HEK293T (cell line): ENCODE measurements around the gene BET1L.

ENCODE experiments used
- CTCF ChIA-PET: fragments of 350-600 bp; formaldehyde crosslinking; extraction: SDS; loops from one replicate; lab custom pipeline; 2021; ENCODE audit warnings: antibody characterized with exemption, inconsistent platforms; lab: Yijun Ruan, JAX
- POLR2A ChIA-PET: fragments of 350-600 bp; formaldehyde crosslinking; extraction: SDS; loops from one replicate; lab custom pipeline; 2020; ENCODE audit warnings: antibody characterized with exemption, inconsistent platforms; lab: Yijun Ruan, JAX
- DNase-seq: peaks from one replicate; pipeline ENCODE4 v3.0.0; 2012; ENCODE audit warnings: mixed read lengths; ENCODE audit errors: extremely low spot score
- ARNT ChIP-seq: fragments of 450-650 bp; IDR thresholded peaks from 2 replicates; pipeline ENCODE4 v1.6.1; 2017; ENCODE audit warnings: mild to moderate bottlenecking
- BHLHE40 ChIP-seq: fragments of 450-650 bp; IDR thresholded peaks from 2 replicates; pipeline ENCODE4 v1.6.1; 2016; ENCODE audit warnings: mild to moderate bottlenecking, moderate library complexity, borderline replicate concordance
- CTBP1 ChIP-seq: fragments of 450-650 bp; IDR thresholded peaks from 2 replicates; pipeline ENCODE4 v1.6.1; 2016; ENCODE audit warnings: borderline replicate concordance
- ELF4 ChIP-seq: fragments of 450-650 bp; IDR thresholded peaks from 2 replicates; pipeline ENCODE4 v1.6.1; 2017; ENCODE audit warnings: antibody characterized with exemption
- FOXA1 ChIP-seq: fragments of 450-650 bp; IDR thresholded peaks from 2 replicates; pipeline ENCODE4 v1.6.1; 2016; ENCODE audit warnings: mild to moderate bottlenecking
- FOXK2 ChIP-seq: fragments of 450-650 bp; IDR thresholded peaks from 2 replicates; pipeline ENCODE4 v1.6.1; 2016; ENCODE audit warnings: mild to moderate bottlenecking
- FOXM1 ChIP-seq: fragments of 450-650 bp; IDR thresholded peaks from 2 replicates; pipeline ENCODE4 v1.6.1; 2017; ENCODE audit warnings: mild to moderate bottlenecking, borderline replicate concordance
- HDGF ChIP-seq: fragments of 450-650 bp; IDR thresholded peaks from 2 replicates; pipeline ENCODE4 v1.6.1; 2017; ENCODE audit warnings: antibody characterized with exemption, borderline replicate concordance
- L3MBTL2 ChIP-seq: fragments of 450-650 bp; conservative IDR thresholded peaks from 2 replicates; pipeline ENCODE4 v1.6.1; 2016; ENCODE audit warnings: mild to moderate bottlenecking
- LEF1 ChIP-seq: fragments of 450-650 bp; IDR thresholded peaks from 2 replicates; pipeline ENCODE4 v1.6.1; 2017; ENCODE audit warnings: mild to moderate bottlenecking, borderline replicate concordance
- NFRKB ChIP-seq: fragments of 450-650 bp; IDR thresholded peaks from 2 replicates; pipeline ENCODE4 v1.6.1; 2016; ENCODE audit warnings: mild to moderate bottlenecking, moderate library complexity
- SP1 ChIP-seq: fragments of 450-650 bp; IDR thresholded peaks from 2 replicates; pipeline ENCODE4 v1.6.1; 2017
- SUZ12 ChIP-seq: fragments of 450-650 bp; IDR thresholded peaks from 2 replicates; pipeline ENCODE4 v1.6.1; 2016; ENCODE audit warnings: mild to moderate bottlenecking
- TARDBP ChIP-seq: fragments of 450-650 bp; IDR thresholded peaks from 2 replicates; pipeline ENCODE4 v1.6.1; 2016
- ZNF384 ChIP-seq: fragments of 450-650 bp; IDR thresholded peaks from 2 replicates; pipeline ENCODE4 v1.6.1; 2016
- TF ChIP-seq, protein P1 (sequence below): fragments of 450-650 bp; IDR thresholded peaks from 2 replicates; pipeline ENCODE4 v1.6.1; 2016

BET1L gene

GRCh38 chr11:203056-203944 is 3.9 kb downstream of the BET1L start:
- CTCF ChIA-PET, result no interaction called here
- DNase-seq, result no peak
- TF ChIP-seq LEF1 (no peak), CTBP1 (no peak), HDGF (no peak), BHLHE40 (no peak), SP1 (no peak), FOXA1 (no peak), ARNT (no peak), NFRKB (no peak), ELF4 (no peak), TARDBP (no peak), L3MBTL2 (no peak), FOXM1 (no peak), FOXK2 (no peak), ZNF384 (no peak), SUZ12 (no peak)
- TF ChIP-seq, protein P1, sequence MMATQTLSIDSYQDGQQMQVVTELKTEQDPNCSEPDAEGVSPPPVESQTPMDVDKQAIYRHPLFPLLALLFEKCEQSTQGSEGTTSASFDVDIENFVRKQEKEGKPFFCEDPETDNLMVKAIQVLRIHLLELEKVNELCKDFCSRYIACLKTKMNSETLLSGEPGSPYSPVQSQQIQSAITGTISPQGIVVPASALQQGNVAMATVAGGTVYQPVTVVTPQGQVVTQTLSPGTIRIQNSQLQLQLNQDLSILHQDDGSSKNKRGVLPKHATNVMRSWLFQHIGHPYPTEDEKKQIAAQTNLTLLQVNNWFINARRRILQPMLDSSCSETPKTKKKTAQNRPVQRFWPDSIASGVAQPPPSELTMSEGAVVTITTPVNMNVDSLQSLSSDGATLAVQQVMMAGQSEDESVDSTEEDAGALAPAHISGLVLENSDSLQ, result no peak
- POLR2A ChIA-PET, result interaction anchor here (1.3 kb wide), 1 partner anchor 34 kb away, joined by 3 read pairs; no protein-coding TSS in a partner anchor

GRCh38 chr11:202490-202889 is 4.7 kb downstream of the BET1L start:
- POLR2A ChIA-PET, result no interaction called here
- DNase-seq, result no peak
- TF ChIP-seq FOXM1 (no peak), HDGF (no peak), SUZ12 (no peak), TARDBP (no peak), NFRKB (no peak), CTBP1 (no peak)
- CTCF ChIA-PET, result no interaction called here

DNA sequence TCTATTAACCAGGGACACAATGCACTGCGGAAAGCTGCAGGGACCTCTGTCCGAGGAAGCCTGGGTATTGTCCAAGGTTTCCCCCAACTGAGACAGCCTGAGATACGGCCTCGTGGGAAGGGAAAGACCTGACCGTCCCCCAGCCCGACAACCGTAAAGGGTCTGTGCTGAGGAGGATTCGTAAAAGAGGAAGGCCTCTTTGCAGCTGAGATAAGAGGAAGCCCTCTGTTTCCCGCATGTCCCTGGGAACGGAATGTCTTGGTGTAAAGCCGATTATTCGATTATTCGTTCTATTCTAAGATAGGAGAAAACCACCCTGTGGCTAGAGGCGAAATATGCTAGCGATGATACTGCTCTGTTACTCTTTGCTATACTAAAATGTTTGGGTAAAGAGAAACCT is 5.2 kb downstream of the BET1L start:
- TF ChIP-seq BHLHE40 (no peak), HDGF (no peak), SP1 (no peak), FOXM1 (no peak), TARDBP (no peak), NFRKB (no peak), ELF4 (no peak), LEF1 (no peak), ZNF384 (no peak)
- TF ChIP-seq, protein P1, result no peak
- ChIA-PET POLR2A (no interaction called here), CTCF (no interaction called here)
- no peak for DNase-seq

DNA sequence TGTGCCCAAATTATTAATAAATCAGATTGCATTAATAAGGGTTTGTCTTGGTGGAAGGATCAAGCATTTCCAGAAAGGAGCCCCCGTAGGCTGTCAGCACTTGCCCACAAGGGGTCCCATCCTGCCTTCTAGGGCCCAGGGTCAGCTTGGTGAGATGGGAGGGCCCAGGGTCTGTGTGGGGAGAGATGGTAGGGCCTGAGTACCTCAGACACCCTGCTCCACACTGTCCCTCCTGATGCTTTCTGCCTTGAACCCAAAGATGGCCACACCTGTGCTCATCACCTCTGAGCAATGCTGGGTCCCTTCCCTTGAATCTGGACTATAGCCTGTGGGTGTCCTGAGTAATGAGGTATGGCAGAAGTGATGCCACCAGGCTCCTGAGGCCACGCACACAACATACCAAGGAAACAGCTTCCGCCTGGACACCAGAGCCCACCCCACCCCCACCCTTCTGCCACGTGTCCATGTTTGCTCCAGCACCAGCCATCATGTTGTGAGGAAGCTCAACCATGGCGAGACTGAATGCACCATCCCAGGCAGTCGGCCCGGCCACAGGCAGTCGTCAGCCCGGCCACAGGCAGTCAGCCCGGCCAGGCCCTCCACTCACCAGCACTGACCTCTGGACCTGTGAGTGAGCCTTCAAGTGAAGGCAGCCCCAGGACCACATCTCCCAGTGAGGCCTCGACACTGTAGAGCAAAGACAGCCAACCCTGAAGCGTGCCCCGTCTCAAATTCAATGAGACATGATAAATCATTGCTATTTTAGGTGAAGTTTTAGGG is 6.8 kb downstream of the BET1L start:
- DNase-seq, result no peak
- POLR2A ChIA-PET, result no interaction called here

DNA sequence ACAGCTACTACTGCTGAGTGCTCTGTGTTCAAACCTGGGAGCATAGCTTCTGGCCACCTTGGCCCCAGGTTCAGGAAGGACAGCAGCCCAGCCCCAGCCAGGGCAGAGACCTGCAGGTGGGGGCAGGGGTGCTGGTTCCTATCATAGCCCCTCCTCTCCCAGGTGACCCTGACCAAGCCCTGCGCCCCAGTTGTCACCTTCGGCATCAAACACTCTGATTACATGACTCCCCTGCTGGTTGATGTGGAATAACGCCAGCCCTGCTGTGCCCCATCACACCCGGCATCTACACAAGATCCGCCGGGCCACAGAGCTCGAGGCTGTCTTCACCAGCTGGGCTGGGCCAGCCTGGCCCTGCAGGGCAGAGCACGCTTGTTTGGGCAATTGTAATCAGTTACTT is 7.4 kb downstream of the BET1L start:
- DNase-seq, result no peak
- ChIA-PET POLR2A (no interaction called here), CTCF (interaction anchor here (1.1 kb wide), 1 partner anchor 45 kb away, joined by 3 read pairs; no protein-coding TSS in a partner anchor)
- no peak for TF ChIP-seq L3MBTL2

More for the DNA sequence above, 6.8 kb downstream of the BET1L start:
- TF ChIP-seq CTBP1, result no peak
- TF ChIP-seq BHLHE40, result no peak
- no peak for TF ChIP-seq LEF1
- TF ChIP-seq ZNF384, result no peak
- TF ChIP-seq, protein P1, result no peak
- TF ChIP-seq SP1, result no peak
- TF ChIP-seq ELF4, result no peak
- TF ChIP-seq FOXM1, result no peak
- TF ChIP-seq FOXK2, result no peak
- no peak for TF ChIP-seq ARNT
- TF ChIP-seq FOXA1, result no peak
- TF ChIP-seq TARDBP, result no peak
- TF ChIP-seq L3MBTL2, result no peak
- TF ChIP-seq HDGF, result no peak
- no peak for TF ChIP-seq SUZ12
- TF ChIP-seq NFRKB, result no peak
- CTCF ChIA-PET, result interaction anchor here (1.1 kb wide), 1 partner anchor 44 kb away, joined by 3 read pairs; no protein-coding TSS in a partner anchor
